Spleen (tissue), 7 donors: ENCODE measurements around the gene MTERF1.
"Not testable (repeated sequence)": the region's sequence is repeated elsewhere in the genome, so short reads cannot be mapped to it uniquely, and the experiment has no call there.

Experiments
- CTCF ChIP-seq, 11 experiments: fragments of 200-600 bp in 7 of 11; fragments of 450-650 bp in 4 of 11; sonication (generic) in 4 of 11; IDR thresholded peaks in 8 of 11; conservative IDR thresholded peaks in 3 of 11; 1 replicate in 7 of 11; 2 replicates in 4 of 11; pipeline versions ENCODE4 v1.4.0 to v1.8.0; 2016 to 2021; ENCODE audit warnings: antibody characterized with exemption in 11 of 11, inconsistent platforms in 4 of 11, mild to moderate bottlenecking in 1 of 11
- POLR2AphosphoS5 ChIP-seq, 3 donors: sonication (generic); formaldehyde crosslinking; IDR thresholded peaks; one replicate each; pipeline ENCODE4 v1.5.1; 2017; ENCODE audit warnings: antibody characterized with exemption in 3 of 3
- donor health status: DM: no; HTN: no; CAD: no; lungs with moderate emphysema.
- donor health status: DM: no; HTN: no; CAD: no.
- donor health status: DM: no; HTN: no; CAD: no.

GRCh38 chr7:91887336-91888213 is 7.1 kb upstream of the MTERF1 start:
- TF ChIP-seq CTCF (IDR thresholded peaks at IDR 0.05 in 8 of 11, conservative IDR thresholded peaks at IDR 0.05 in 3 of 11); POLR2AphosphoS5 (IDR thresholded peaks at IDR 0.05): not testable (repeated sequence)
